Measurements from ENCODE around the gene IL17RC.

- TF ChIP-seq CTCF (IDR thresholded peaks at IDR 0.05; ENCODE audit: insufficient read depth, low read depth, low read length) (peak; percentile 28), EZH2 (IDR thresholded peaks at IDR 0.05; ENCODE audit: insufficient read depth, low read length) (no peak)
Observed at GRCh38 chr3:9947025-9947995, 30.4 kb downstream of the IL17RC start.
